Measurements from ENCODE around the gene FNDC3B. TPM values are rescaled to one million over a fixed set of nuclear protein-coding genes. Genes with fewer than 3 reads are reported as not detected.

FNDC3B gene
- total RNA-seq, 1 experiment from 2014 or later, result 173 TPM

- no peak for DNase-seq (ENCODE audit: low read depth, low spot score)
- Histone ChIP-seq H3K4me1 (ENCODE audit: control insufficient read depth, insufficient read depth, low read length) (no peaks in the 10 kb centered on the region), H3K27ac (ENCODE audit: low read length) (no peak overlapping the region), H3K9me3 (ENCODE audit: control insufficient read depth, insufficient read depth, low read depth, low read length) (no peaks in the 10 kb centered on the region), H3K4me3 (ENCODE audit: low read depth in 2 of 2, low read length in 2 of 2) (no peak overlapping the region), H3K27me3 (ENCODE audit: control insufficient read depth, insufficient read depth, low read length) (no peaks in the 10 kb centered on the region), H3K36me3 (ENCODE audit: control insufficient read depth, insufficient read depth, low read length) (peaks cover 5% of the 10 kb centered on the region; the same call in 1 of the 2 replicates)
- intact Hi-C loops (cut with micrococcal nuclease; ENCODE audit: unreplicated experiment) (loop anchor here (10.0 kb wide), 1 partner anchor 295 kb away; no protein-coding TSS in a partner anchor), in situ Hi-C loops (cut with HindIII; ENCODE audit: low pct_unique_long_range_greater_than_20kb, low sequenced_read_pairs) (no loop called here)
- POLR2A ChIA-PET, result interaction anchor here (0.6 kb wide), 1 partner anchor 341 kb away, joined by 3 read pairs; the partner anchor contains the start of gene NCEH1
- BruUV-seq (replicated peaks), result no TSS peak
- no peak for ATAC-seq
- no peak for TF ChIP-seq REST (IDR thresholded peaks at IDR 0.05; ENCODE audit: insufficient read depth in 1 of 2, low read depth in 2 of 2, low read length in 1 of 2)
- no peak for TF ChIP-seq TCF7L2 (IDR thresholded peaks at IDR 0.05; ENCODE audit: low read depth, low read length)
- TF ChIP-seq CTCF (IDR thresholded peaks at IDR 0.05), result no peak
- no peak for TF ChIP-seq POLR2AphosphoS5 (IDR thresholded peaks at IDR 0.05; ENCODE audit: low read depth, low read length)
- TF ChIP-seq SIN3A (IDR thresholded peaks at IDR 0.05; ENCODE audit: borderline replicate concordance, insufficient read depth, low read depth, low read length), result no peak
- CTCF ChIA-PET, result interaction anchor here (1.2 kb wide), 1 partner anchor 28 kb away, joined by 3 read pairs; no protein-coding TSS in a partner anchor
Observed at GRCh38 chr3:172369590-172370259, 330.3 kb downstream of the FNDC3B start.

- H3K27me3 ChIP-seq (ENCODE audit: control insufficient read depth, insufficient read depth, low read length), result no peaks in the 10 kb centered on the region
- no peak for ATAC-seq
- peaks cover 5% of the 10 kb centered on the region; the same call in 1 of the 2 replicates for H3K36me3 ChIP-seq (ENCODE audit: control insufficient read depth, insufficient read depth, low read length)
- no peak overlapping the region for H3K4me3 ChIP-seq (ENCODE audit: low read depth in 2 of 2, low read length in 2 of 2)
- DNase-seq (ENCODE audit: low read depth, low spot score), result no peak
- no TSS peak for BruUV-seq (replicated peaks)
- H3K4me1 ChIP-seq (ENCODE audit: control insufficient read depth, insufficient read depth, low read length), result no peaks in the 10 kb centered on the region
- intact Hi-C loops (cut with micrococcal nuclease; ENCODE audit: unreplicated experiment) (loop anchor here (10.0 kb wide), 1 partner anchor 294 kb away; no protein-coding TSS in a partner anchor), in situ Hi-C loops (cut with HindIII; ENCODE audit: low pct_unique_long_range_greater_than_20kb, low sequenced_read_pairs) (no loop called here)
- no peak overlapping the region for H3K27ac ChIP-seq (ENCODE audit: low read length)
- POLR2A ChIA-PET, result interaction anchor here (0.6 kb wide), 1 partner anchor 340 kb away, joined by 3 read pairs; the partner anchor contains the start of gene NCEH1
- no peaks in the 10 kb centered on the region for H3K9me3 ChIP-seq (ENCODE audit: control insufficient read depth, insufficient read depth, low read depth, low read length)
- CTCF ChIA-PET, result interaction anchor here (1.2 kb wide), 1 partner anchor 28 kb away, joined by 3 read pairs; no protein-coding TSS in a partner anchor
- TF ChIP-seq SIN3A (IDR thresholded peaks at IDR 0.05; ENCODE audit: borderline replicate concordance, insufficient read depth, low read depth, low read length), result no peak
- no peak for TF ChIP-seq TCF7L2 (IDR thresholded peaks at IDR 0.05; ENCODE audit: low read depth, low read length)
- no peak for TF ChIP-seq POLR2AphosphoS5 (IDR thresholded peaks at IDR 0.05; ENCODE audit: low read depth, low read length)
- no peak for TF ChIP-seq CTCF (IDR thresholded peaks at IDR 0.05)
- TF ChIP-seq REST (IDR thresholded peaks at IDR 0.05; ENCODE audit: insufficient read depth in 1 of 2, low read depth in 2 of 2, low read length in 1 of 2), result no peak
Observed at GRCh38 chr3:172370419-172370818, 331.0 kb downstream of the FNDC3B start.
